HL-60 (cell line): Measurements from ENCODE around the gene CNGB1.

Experiments used
- DNase-seq, 2 experiments: peaks; one replicate each; pipeline ENCODE4 v3.0.0-alpha.2; 2010 to 2020; ENCODE audit warnings: low read depth in 1 of 2, low spot score in 1 of 2
- H3K27ac ChIP-seq: fragments of 250-450 bp; sonication (Bioruptor Pico); replicated peaks from 2 replicates; pipeline ENCODE4 v1.5.1; 2020; ENCODE audit warnings: mild to moderate bottlenecking, moderate library complexity
- H3K27me3 ChIP-seq: fragments of 250-450 bp; sonication (Bioruptor Pico); 2 replicates; pipeline ENCODE4 v1.5.1; 2021; ENCODE audit warnings: mild to moderate bottlenecking, moderate library complexity; ENCODE audit not compliant: insufficient read depth, poor library complexity, severe bottlenecking
- H3K4me3 ChIP-seq: replicated peaks from 2 replicates; pipeline ENCODE4 v1.5.1; 2011; ENCODE audit warnings: mild to moderate bottlenecking, control low read depth, low read length; ENCODE audit not compliant: insufficient read depth
- GABPA ChIP-seq: IDR thresholded peaks from 2 replicates; pipeline ENCODE4 v1.6.1; 2012; ENCODE audit warnings: low read depth
- POLR2AphosphoS5 ChIP-seq: IDR thresholded peaks from 2 replicates; pipeline ENCODE4 v1.6.1; 2012; ENCODE audit warnings: low read depth
- SPI1 ChIP-seq: IDR thresholded peaks from 2 replicates; pipeline ENCODE4 v1.6.1; 2012; ENCODE audit warnings: low read depth, mild to moderate bottlenecking, borderline replicate concordance
- TF ChIP-seq, protein P1 (sequence below): IDR thresholded peaks from one replicate; pipeline ENCODE4 v1.5.1; 2011; ENCODE audit warnings: low read length, control low read depth, inconsistent platforms; ENCODE audit not compliant: insufficient read depth
- TF ChIP-seq, protein P2 (sequence below): IDR thresholded peaks from 2 replicates; pipeline ENCODE4 v1.6.1; 2012; ENCODE audit warnings: low read depth; ENCODE audit not compliant: insufficient replicate concordance

Gene CNGB1

DNA sequence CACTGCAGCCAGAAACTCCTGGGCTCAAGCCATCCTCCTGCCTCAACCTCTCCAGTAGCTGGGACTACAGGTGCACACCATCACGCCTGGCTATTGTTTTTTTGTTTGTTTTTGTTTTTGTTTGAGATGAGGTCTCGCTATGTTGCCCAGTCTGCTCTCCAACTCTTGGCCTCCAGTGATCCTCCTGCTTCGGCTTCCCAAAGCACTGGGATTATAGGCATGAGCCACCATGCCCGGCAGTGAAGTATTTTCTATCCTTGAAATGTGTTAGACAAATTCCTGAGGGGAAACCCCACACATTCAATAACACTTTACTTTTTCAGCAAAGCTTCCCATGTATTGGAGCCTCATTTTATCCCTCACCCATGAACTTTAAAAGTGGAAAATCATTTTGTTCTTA lies 87.4 kb downstream of the CNGB1 start:
- DNase-seq, result no peak
- peaks cover 27% of the 10 kb centered on the region for H3K27me3 ChIP-seq
- H3K27ac ChIP-seq, result no peak overlapping the region
- H3K4me3 ChIP-seq, result no peak overlapping the region
- no peak for TF ChIP-seq GABPA

DNA sequence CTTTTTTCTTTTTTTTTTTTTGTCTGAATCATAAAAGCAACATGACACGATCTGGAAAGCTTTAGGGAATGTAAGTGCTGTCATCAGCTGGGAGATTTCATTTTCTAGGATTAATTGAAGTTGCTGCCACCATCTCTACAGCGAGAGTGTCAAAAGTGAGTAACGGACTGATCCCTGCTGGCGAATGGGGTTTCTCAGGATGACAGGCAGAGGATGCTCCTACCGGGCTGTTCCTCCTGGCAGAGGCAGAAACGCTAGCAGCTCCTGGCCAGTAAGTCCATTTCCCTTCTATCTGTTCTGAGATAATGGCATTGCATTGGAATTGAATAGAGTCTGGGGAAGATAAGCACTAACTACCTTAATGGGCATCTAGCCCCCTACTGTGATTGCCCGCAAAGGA lies 88.1 kb downstream of the CNGB1 start:
- TF ChIP-seq GABPA (no peak), POLR2AphosphoS5 (no peak)
- H3K4me3 ChIP-seq, result no peak overlapping the region
- no peak for DNase-seq
- no peak overlapping the region for H3K27ac ChIP-seq
- peaks cover 27% of the 10 kb centered on the region for H3K27me3 ChIP-seq

DNA sequence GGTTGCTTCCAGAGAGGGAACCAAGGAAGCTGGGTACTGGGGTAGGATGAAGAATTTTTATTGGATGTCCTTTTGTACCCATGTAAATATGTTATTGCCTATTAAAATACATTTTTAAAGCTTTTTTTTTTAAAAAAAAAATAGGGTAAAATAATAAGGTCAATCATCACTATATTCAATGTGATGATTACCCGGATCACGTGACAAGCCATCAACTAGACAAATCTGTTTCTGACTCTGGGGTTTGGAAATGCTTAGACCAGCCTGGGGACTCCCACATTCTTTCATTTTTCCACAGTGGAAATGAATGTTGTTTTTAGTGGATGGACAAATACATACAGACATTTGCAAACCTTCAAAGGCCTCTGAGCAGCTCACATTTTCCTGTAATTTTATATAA lies 88.7 kb downstream of the CNGB1 start:
- peaks cover 29% of the 10 kb centered on the region for H3K27me3 ChIP-seq
- no peak overlapping the region for H3K27ac ChIP-seq
- DNase-seq, result no peak
- TF ChIP-seq GABPA, result no peak
- TF ChIP-seq, protein P1, sequence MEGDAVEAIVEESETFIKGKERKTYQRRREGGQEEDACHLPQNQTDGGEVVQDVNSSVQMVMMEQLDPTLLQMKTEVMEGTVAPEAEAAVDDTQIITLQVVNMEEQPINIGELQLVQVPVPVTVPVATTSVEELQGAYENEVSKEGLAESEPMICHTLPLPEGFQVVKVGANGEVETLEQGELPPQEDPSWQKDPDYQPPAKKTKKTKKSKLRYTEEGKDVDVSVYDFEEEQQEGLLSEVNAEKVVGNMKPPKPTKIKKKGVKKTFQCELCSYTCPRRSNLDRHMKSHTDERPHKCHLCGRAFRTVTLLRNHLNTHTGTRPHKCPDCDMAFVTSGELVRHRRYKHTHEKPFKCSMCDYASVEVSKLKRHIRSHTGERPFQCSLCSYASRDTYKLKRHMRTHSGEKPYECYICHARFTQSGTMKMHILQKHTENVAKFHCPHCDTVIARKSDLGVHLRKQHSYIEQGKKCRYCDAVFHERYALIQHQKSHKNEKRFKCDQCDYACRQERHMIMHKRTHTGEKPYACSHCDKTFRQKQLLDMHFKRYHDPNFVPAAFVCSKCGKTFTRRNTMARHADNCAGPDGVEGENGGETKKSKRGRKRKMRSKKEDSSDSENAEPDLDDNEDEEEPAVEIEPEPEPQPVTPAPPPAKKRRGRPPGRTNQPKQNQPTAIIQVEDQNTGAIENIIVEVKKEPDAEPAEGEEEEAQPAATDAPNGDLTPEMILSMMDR, result no peak
- no peak for TF ChIP-seq SPI1
- TF ChIP-seq, protein P2, sequence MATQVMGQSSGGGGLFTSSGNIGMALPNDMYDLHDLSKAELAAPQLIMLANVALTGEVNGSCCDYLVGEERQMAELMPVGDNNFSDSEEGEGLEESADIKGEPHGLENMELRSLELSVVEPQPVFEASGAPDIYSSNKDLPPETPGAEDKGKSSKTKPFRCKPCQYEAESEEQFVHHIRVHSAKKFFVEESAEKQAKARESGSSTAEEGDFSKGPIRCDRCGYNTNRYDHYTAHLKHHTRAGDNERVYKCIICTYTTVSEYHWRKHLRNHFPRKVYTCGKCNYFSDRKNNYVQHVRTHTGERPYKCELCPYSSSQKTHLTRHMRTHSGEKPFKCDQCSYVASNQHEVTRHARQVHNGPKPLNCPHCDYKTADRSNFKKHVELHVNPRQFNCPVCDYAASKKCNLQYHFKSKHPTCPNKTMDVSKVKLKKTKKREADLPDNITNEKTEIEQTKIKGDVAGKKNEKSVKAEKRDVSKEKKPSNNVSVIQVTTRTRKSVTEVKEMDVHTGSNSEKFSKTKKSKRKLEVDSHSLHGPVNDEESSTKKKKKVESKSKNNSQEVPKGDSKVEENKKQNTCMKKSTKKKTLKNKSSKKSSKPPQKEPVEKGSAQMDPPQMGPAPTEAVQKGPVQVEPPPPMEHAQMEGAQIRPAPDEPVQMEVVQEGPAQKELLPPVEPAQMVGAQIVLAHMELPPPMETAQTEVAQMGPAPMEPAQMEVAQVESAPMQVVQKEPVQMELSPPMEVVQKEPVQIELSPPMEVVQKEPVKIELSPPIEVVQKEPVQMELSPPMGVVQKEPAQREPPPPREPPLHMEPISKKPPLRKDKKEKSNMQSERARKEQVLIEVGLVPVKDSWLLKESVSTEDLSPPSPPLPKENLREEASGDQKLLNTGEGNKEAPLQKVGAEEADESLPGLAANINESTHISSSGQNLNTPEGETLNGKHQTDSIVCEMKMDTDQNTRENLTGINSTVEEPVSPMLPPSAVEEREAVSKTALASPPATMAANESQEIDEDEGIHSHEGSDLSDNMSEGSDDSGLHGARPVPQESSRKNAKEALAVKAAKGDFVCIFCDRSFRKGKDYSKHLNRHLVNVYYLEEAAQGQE, result no peak
- TF ChIP-seq POLR2AphosphoS5, result no peak
- H3K4me3 ChIP-seq, result no peak overlapping the region

DNA sequence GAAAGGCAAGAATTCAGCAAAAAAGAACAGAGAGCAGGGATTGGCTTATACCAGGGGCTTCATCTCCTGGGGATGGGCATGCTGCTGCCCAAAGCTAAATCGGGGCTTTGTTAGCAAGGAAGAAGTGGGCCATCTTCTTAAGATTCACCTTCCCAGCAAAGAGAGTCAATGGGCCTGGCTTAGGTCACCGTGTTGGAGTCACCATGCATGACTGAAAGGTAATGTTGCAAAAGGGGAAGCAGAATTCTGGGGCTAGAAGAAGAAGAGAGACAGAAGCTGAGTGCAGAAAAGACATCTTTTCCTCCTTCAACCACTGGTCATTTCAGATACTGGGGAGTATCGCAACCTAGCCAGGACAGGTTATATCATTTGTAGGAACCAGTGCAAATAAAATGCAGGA lies 92.3 kb downstream of the CNGB1 start:
- Histone ChIP-seq H3K4me3 (no peak overlapping the region), H3K27ac (no peak overlapping the region), H3K27me3 (peaks cover 17% of the 10 kb centered on the region)
- TF ChIP-seq GABPA (no peak), POLR2AphosphoS5 (no peak), SPI1 (no peak)
- TF ChIP-seq, protein P1, result no peak
- TF ChIP-seq, protein P2, result no peak
- no peak for DNase-seq

DNA sequence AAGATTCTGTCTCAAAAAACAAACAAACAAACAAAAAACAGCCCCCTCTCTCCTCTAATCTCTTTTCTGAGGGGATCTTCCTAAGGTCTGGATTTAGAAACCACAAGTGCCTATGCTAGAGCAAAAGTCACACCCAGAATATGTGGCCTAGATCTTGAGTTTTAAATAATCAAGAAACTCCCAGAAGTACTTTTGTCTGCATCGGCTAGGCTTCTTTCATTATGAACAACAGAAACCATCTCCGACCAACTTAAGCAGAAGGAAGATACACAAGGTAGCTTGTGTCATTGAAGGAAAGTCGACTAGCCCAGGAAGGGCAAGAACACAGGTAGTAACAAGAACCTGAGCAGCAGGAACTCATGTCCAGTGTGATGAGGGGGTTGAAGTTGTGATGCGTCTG lies 94.7 kb downstream of the CNGB1 start:
- peaks cover 3% of the 10 kb centered on the region for H3K27me3 ChIP-seq
- no peak for DNase-seq
- H3K4me3 ChIP-seq, result no peak overlapping the region
- TF ChIP-seq GABPA, result no peak
- H3K27ac ChIP-seq, result no peak overlapping the region
